Stimulated activated CD4-positive, alpha-beta T cell treated with anti-CD3 and anti-CD28 coated beads, Interleukin-2, amount 100 ng/mL, for 48 hours (primary cell): ENCODE measurements around the gene TYRP1.

Experiments
- DNase-seq, 2 donors: peaks; one replicate each; pipeline ENCODE4 v3.0.0-alpha.2; 2020

Gene TYRP1

GRCh38 chr9:12739014-12739652 is 45.9 kb downstream of the TYRP1 start:
- DNase-seq, result no peak

GRCh38 chr9:12740845-12741244 is 47.7 kb downstream of the TYRP1 start:
- DNase-seq, result no peak

- DNase-seq, result no peak
These were observed 54.8 kb downstream of the TYRP1 start for GRCh38 chr9:12748016-12748415.

DNA sequence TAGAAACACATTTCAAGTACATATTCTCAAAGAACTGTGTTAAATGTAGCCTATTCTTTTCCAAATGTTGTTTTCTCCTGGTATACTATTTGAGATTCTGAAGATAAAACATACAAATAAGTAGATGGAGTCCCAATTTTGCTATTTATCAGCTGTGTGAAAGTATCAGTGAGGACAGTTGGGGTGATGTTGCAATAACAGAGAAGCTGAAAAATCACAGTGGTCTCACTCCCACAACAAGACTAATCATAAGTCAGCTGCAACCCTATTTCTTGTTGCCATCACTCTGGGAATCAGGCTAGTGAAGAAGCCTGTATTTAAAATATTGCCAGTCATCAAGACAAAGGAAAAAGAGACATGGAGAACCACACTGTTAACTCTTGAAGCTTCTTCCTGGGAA is 55.8 kb downstream of the TYRP1 start:
- no peak for DNase-seq

- no peak for DNase-seq
These were observed 60.7 kb downstream of the TYRP1 start for GRCh38 chr9:12753931-12754330.

- DNase-seq, result no peak
These were observed 66.6 kb downstream of the TYRP1 start for GRCh38 chr9:12759761-12760160.
